NT2/D1 (cell line): ENCODE results near the gene GAS7.

Experiments used
- YY1 ChIP-seq: IDR thresholded peaks from 2 replicates; pipeline ENCODE4 v1.6.1; 2011; ENCODE audit not compliant: insufficient read length, insufficient read depth
- ZNF274 ChIP-seq: IDR thresholded peaks from 2 replicates; pipeline ENCODE4 v1.6.1; 2011; ENCODE audit warnings: mild to moderate bottlenecking, low read depth, low read length

DNA sequence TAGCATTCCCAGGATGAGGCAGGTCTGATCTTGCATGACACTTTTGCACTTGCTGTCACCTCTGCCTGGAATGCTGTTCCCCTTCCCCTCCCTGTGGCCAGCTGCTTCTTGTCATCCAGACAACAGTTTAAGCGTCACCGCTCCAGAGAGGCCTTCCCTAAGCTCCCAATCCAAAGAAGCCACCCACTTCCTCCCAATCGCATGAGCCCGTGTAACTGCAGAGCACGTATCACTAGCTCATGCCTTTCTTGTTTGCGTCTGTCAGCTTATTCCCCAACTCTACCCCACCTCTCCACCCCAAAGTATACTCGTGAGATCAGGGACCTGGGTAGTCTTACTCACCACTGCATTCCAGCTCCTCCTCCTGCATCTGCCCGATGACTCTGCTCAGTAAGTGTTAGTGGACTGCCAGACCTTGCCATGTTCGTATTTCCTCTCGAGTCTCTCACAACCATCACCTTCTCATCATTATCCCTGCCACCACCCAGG is 92.8 kb downstream of the GAS7 start:
- TF ChIP-seq YY1 (no peak), ZNF274 (no peak)
